HFF-Myc (cell line): ENCODE results near the gene LPAR5.

Source experiments
- DNase-seq: peaks from one replicate; pipeline ENCODE4 v3.0.0-alpha.2; 2011; ENCODE audit warnings: low read depth; ENCODE audit errors: extremely low read depth
- H3K4me3 ChIP-seq: replicated peaks from 2 replicates; pipeline ENCODE4 v1.5.1; 2011; ENCODE audit warnings: low read depth, mild to moderate bottlenecking, control low read depth, low read length
- CTCF ChIP-seq: IDR thresholded peaks from 2 replicates; pipeline ENCODE4 v1.5.1; 2012; ENCODE audit warnings: mild to moderate bottlenecking, low read depth, low read length, control low read depth; ENCODE audit errors: missing control alignments

Gene LPAR5

GRCh38 chr12:6615802-6616201 is 20.0 kb downstream of the LPAR5 start:
- DNase-seq, result no peak
- no peak overlapping the region for H3K4me3 ChIP-seq
- no peak for TF ChIP-seq CTCF

GRCh38 chr12:6614513-6615172 is 21.1 kb downstream of the LPAR5 start:
- DNase-seq, result no peak
- no peak for TF ChIP-seq CTCF
- no peak overlapping the region for H3K4me3 ChIP-seq

- H3K4me3 ChIP-seq, result no peak overlapping the region
- peak; percentile 94 for DNase-seq
- TF ChIP-seq CTCF, result no peak
Observed at GRCh38 chr12:6613776-6614512, 21.8 kb downstream of the LPAR5 start.

GRCh38 chr12:6613015-6613775 is 22.6 kb downstream of the LPAR5 start:
- TF ChIP-seq CTCF, result no peak
- H3K4me3 ChIP-seq, result no peak overlapping the region; the same call in 1 of the 2 replicates
- DNase-seq, result peak; percentile 56

- H3K4me3 ChIP-seq, result no peak overlapping the region
- no peak for TF ChIP-seq CTCF
- no peak for DNase-seq
Observed at GRCh38 chr12:6612652-6613014, 23.1 kb downstream of the LPAR5 start.

GRCh38 chr12:6612247-6612646 is 23.5 kb downstream of the LPAR5 start:
- H3K4me3 ChIP-seq, result no peak overlapping the region
- no peak for TF ChIP-seq CTCF
- no peak for DNase-seq
